Liver (tissue), 3 donors: ENCODE measurements around the gene DTNB.

ENCODE experiments used
- ATF3 ChIP-seq: IDR thresholded peaks from 2 replicates; pipeline ENCODE4 v1.6.1; 2016; ENCODE audit warnings: antibody characterized with exemption
- CTCF ChIP-seq: fragments of 150-350 bp; IDR thresholded peaks from 2 replicates; pipeline ENCODE4 v1.5.1; 2017; ENCODE audit warnings: improper control_type of control experiment, low read depth, low read length; ENCODE audit not compliant: missing input control
- EGR1 ChIP-seq, 2 donors: IDR thresholded peaks; 2 replicates each; pipeline ENCODE4 v1.6.1; 2016 to 2018; ENCODE audit warnings: antibody characterized with exemption in 2 of 2, low read depth in 2 of 2
- FOXA1 ChIP-seq: IDR thresholded peaks from 2 replicates; pipeline ENCODE4 v1.6.1; 2016; ENCODE audit warnings: antibody characterized with exemption
- GABPA ChIP-seq, 2 donors: IDR thresholded peaks in 1 of 2; conservative IDR thresholded peaks in 1 of 2; 2 replicates each; pipeline ENCODE4 v1.6.1; 2016; ENCODE audit warnings: antibody characterized with exemption in 2 of 2, mild to moderate bottlenecking in 1 of 2, moderate library complexity in 1 of 2
- JUND ChIP-seq, 2 donors: IDR thresholded peaks; 2 replicates each; pipeline ENCODE4 v1.6.1; 2016; ENCODE audit warnings: antibody characterized with exemption in 2 of 2
- MAX ChIP-seq: IDR thresholded peaks from 2 replicates; pipeline ENCODE4 v1.6.1; 2016; ENCODE audit warnings: antibody characterized with exemption
- RAD21 ChIP-seq, 2 donors: IDR thresholded peaks; 2 replicates each; pipeline ENCODE4 v1.6.1; 2016; ENCODE audit warnings: antibody characterized with exemption in 2 of 2, mild to moderate bottlenecking in 2 of 2
- REST ChIP-seq: IDR thresholded peaks from 2 replicates; pipeline ENCODE4 v1.6.1; 2016; ENCODE audit warnings: antibody characterized with exemption, mild to moderate bottlenecking
- RXRA ChIP-seq, 2 donors: IDR thresholded peaks; 2 replicates each; pipeline ENCODE4 v1.6.1; 2017 to 2018; ENCODE audit warnings: antibody characterized with exemption in 2 of 2, mild to moderate bottlenecking in 1 of 2
- TAF1 ChIP-seq: conservative IDR thresholded peaks from 2 replicates; pipeline ENCODE4 v1.6.1; 2016; ENCODE audit warnings: antibody characterized with exemption, mild to moderate bottlenecking
- YY1 ChIP-seq: IDR thresholded peaks from 2 replicates; pipeline ENCODE4 v1.6.1; 2016; ENCODE audit warnings: antibody characterized with exemption, mild to moderate bottlenecking
- donor health status: healthy.
- donor health status: healthy.

- TF ChIP-seq YY1, result no peak
- TF ChIP-seq CTCF, result no peak
- TF ChIP-seq FOXA1, result no peak
- TF ChIP-seq MAX, result no peak
- no peak for TF ChIP-seq RAD21 (IDR thresholded peaks at IDR 0.05)
- no peak for TF ChIP-seq GABPA (IDR thresholded peaks at IDR 0.05 in 1 of 2, conservative IDR thresholded peaks at IDR 0.05 in 1 of 2)
- TF ChIP-seq REST, result no peak
- TF ChIP-seq JUND (IDR thresholded peaks at IDR 0.05), result no peak
- TF ChIP-seq TAF1, result no peak
- no peak for TF ChIP-seq ATF3
- TF ChIP-seq EGR1 (IDR thresholded peaks at IDR 0.05; ENCODE audit: low read depth in 2 of 2), result no peak
- TF ChIP-seq RXRA (IDR thresholded peaks at IDR 0.05), result no peak
Measured at GRCh38 chr2:25529034-25529433, 144.3 kb downstream of the DTNB start.
